Astrocyte of the spinal cord (primary cell): Measurements from ENCODE around the gene PTPRN2.

Source experiments
- DNase-seq: peaks from one replicate; pipeline ENCODE4 v3.0.0; 2011; ENCODE audit warnings: low read depth, low spot score
- H3K4me3 ChIP-seq: 2 replicates; pipeline ENCODE4 v1.5.1; 2011; ENCODE audit warnings: low read depth, mild to moderate bottlenecking, low read length, moderate library complexity
- in situ Hi-C: cut with HindIII; loops from 2 replicates; pipeline ENCODE4 v1.10.0; 2017; ENCODE audit warnings: low sequenced_read_pairs
- TF ChIP-seq, protein P1 (sequence below): IDR thresholded peaks from 2 replicates; pipeline ENCODE4 v1.5.1; 2012; ENCODE audit warnings: low read depth, mild to moderate bottlenecking, low read length, inconsistent platforms

Gene PTPRN2

DNA sequence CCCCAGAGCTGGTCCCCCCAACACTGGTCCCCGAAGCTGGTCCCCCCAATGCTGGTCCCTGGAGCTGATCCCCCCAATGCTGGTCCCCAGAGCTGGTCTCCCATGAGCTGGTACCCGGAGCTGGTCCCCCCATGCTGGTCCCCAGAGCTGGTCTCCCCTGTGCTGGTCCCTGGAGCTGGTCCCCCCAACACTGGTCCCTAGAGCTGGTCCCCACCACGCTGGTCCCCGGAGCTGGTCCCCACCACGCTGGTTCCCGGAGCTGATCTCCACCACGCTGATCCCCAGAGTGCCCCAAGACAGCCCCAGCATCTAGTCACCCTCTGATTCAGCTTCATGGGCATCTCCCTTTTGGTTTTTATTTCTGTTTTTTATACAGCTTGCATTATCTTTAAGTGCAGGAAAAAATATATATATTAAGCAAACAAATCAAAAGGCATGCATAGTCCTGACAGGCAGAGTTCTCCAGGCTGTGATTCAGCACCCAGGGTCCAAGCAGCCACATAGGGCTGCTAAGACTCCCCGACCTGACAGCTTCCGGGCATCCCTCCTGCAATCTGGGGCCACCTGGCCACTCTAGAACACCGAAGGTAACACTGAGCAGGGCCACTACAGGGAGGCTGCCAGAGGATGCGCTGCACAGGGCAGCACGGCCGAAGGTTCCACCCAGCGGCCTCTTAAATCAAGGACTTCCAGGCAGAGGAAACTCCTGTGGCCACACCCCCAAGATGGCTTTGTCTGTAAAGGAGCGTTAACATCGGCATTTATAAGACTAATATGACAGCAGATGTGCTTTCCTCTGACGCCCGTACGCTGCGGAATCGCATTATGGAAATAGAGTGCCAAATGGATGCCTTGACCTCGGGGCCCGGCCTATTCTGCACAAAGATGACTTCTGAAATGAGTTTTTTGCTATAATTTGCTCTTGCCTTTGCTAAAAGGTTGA, 215.0 kb downstream of the PTPRN2 start:
- DNase-seq, result no peak
- in situ Hi-C loops, result no loop called here
- TF ChIP-seq, protein P1, sequence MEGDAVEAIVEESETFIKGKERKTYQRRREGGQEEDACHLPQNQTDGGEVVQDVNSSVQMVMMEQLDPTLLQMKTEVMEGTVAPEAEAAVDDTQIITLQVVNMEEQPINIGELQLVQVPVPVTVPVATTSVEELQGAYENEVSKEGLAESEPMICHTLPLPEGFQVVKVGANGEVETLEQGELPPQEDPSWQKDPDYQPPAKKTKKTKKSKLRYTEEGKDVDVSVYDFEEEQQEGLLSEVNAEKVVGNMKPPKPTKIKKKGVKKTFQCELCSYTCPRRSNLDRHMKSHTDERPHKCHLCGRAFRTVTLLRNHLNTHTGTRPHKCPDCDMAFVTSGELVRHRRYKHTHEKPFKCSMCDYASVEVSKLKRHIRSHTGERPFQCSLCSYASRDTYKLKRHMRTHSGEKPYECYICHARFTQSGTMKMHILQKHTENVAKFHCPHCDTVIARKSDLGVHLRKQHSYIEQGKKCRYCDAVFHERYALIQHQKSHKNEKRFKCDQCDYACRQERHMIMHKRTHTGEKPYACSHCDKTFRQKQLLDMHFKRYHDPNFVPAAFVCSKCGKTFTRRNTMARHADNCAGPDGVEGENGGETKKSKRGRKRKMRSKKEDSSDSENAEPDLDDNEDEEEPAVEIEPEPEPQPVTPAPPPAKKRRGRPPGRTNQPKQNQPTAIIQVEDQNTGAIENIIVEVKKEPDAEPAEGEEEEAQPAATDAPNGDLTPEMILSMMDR, result no peak
- H3K4me3 ChIP-seq, result no peak overlapping the region

DNA sequence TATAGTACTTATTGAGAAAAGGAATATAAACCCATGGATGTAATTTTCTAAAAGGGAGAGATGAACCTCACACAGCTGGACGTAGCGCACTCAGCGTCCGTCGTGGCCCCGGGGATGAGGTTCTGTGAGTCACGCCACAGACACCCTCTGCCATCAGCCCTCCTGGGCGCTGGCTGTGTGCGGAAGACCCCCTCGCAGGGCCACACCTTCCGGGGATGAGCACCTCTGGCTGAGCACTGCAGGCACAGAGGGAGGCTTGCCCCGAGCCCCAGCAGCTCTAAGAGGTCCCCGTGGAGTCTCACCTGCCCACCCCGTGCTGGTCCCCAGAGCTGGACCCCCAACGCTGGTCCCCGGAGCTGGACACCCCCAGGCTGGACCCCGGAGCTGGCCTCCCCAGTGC, 215.8 kb downstream of the PTPRN2 start:
- no peak for DNase-seq
- no peak overlapping the region for H3K4me3 ChIP-seq
- in situ Hi-C loops, result no loop called here
- TF ChIP-seq, protein P1, result no peak

DNA sequence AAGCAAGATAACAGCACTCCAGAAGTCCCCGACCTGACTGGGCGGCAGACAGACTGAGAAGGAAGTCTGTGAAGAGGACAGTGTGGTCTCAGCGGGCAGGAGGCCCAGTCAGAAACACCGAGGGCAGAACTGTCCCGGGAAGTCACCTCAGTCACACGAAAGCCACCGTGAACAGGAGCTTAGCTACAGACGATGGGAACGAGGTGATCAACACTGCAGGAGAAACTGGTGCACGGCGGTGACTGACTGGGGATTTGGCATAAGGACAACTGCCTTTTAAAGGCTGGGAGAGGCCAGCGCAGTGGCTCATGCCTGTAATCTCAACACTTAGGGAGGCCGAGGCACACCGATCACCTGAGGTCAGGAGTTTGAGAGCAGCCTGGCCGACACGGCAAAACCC, 217.8 kb downstream of the PTPRN2 start:
- DNase-seq, result no peak
- in situ Hi-C loops, result no loop called here
- TF ChIP-seq, protein P1, result no peak
- no peak overlapping the region for H3K4me3 ChIP-seq

DNA sequence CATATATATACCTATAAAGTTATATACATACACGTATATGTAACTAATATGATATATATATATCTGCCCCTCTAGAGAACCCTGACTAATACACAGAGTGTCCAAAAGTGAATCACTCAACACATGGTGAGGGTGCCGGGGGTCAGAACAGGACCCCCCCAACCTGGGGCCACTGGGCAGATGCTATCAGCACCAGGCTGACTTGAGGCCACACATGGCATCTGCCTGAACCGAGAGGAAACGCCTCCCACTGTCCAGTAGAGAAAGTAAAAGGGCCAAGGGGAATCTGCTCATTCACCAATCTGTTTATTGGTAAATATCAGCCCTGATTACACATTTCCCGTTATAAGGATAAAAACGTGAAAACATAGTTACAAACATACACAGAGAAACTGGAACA, 218.3 kb downstream of the PTPRN2 start:
- no peak for DNase-seq
- TF ChIP-seq, protein P1, result no peak

DNA sequence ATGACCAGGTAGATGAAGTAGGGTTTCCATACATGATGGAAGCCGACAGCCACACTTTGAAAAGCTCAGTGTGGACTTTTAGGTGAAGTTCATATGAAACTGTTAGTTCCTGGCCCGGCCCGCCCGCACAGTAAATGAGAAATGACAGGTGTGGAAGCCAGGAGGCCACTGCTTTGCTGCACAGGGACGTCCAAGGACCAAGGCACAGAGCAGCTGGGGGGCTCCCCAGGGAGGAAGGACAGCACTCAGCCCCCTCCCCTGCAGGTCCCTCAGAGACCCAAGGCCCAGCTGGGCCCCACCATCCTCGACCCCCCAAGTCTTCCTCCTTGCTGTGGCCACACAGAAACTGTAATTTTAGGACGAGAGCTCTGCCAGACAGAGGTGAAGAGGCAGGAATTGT, 219.2 kb downstream of the PTPRN2 start:
- no peak overlapping the region for H3K4me3 ChIP-seq
- in situ Hi-C loops, result no loop called here
- TF ChIP-seq, protein P1, result no peak
- no peak for DNase-seq

More for the DNA sequence above, 218.3 kb downstream of the PTPRN2 start:
- no peak overlapping the region for H3K4me3 ChIP-seq
- in situ Hi-C loops, result no loop called here

DNA sequence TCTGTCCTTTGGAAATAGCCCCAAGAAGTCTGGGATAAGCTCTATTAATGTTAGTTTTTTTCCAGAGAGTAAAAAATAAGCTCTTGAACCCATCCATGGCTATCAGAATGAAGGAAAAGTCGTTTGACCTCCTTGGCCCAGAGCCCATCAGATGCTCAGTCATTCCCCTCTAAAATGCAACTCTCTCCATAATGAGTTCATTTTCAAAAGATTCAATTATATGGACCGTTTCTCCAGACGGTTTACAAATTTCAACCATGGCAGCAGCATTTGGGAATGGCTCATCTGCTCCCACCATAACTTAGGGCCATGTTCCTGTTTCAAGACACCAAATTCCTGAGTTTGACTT, 220.0 kb downstream of the PTPRN2 start:
- in situ Hi-C loops, result no loop called here
- TF ChIP-seq, protein P1, result no peak
- H3K4me3 ChIP-seq, result no peak overlapping the region
- DNase-seq, result no peak
